Sigmoid colon (tissue), 4 donors: ENCODE data around the gene UST.

Experiments used
- CTCF ChIP-seq, 4 experiments: fragments of 450-650 bp in 3 of 4; fragments of 200-600 bp in 1 of 4; IDR thresholded peaks; one replicate each; pipeline ENCODE4 v1.5.1; 2016 to 2019; ENCODE audit warnings: antibody characterized with exemption in 4 of 4, mild to moderate bottlenecking in 3 of 4, moderate library complexity in 2 of 4
- EP300 ChIP-seq, 4 donors: sonication (generic); formaldehyde crosslinking; IDR thresholded peaks; one replicate each; pipeline ENCODE4 v1.6.1; 2017; ENCODE audit warnings: antibody characterized with exemption in 4 of 4
- POLR2A ChIP-seq, 2 donors: fragments of 450-650 bp; IDR thresholded peaks; one replicate each; pipeline ENCODE4 v1.6.1; 2016; ENCODE audit warnings: antibody characterized with exemption in 2 of 2, mild to moderate bottlenecking in 2 of 2, moderate library complexity in 2 of 2
- POLR2AphosphoS5 ChIP-seq, 4 donors: sonication (generic); formaldehyde crosslinking; IDR thresholded peaks; one replicate each; pipeline ENCODE4 v1.6.1; 2017; ENCODE audit warnings: antibody characterized with exemption in 4 of 4

GRCh38 chr6:149059557-149059956 lies 312.7 kb downstream of the UST start:
- TF ChIP-seq CTCF (IDR thresholded peaks at IDR 0.05) (no peak), POLR2AphosphoS5 (IDR thresholded peaks at IDR 0.05) (no peak), POLR2A (IDR thresholded peaks at IDR 0.05) (no peak), EP300 (IDR thresholded peaks at IDR 0.05) (no peak)
